Stimulated activated CD8-positive, alpha-beta memory T cell treated with anti-CD3 and anti-CD28 coated beads, Interleukin-15, amount 100 ng/mL, for 1 hour (primary cell): ENCODE data around the gene FNTB.
"Not testable (repeated sequence)": the region's sequence is repeated elsewhere in the genome, so short reads cannot be mapped to it uniquely, and the experiment has no call there.

Experiments used
- DNase-seq: peaks from one replicate; pipeline ENCODE4 v3.0.0-alpha.2; 2020; ENCODE audit warnings: low read depth

FNTB gene

DNA sequence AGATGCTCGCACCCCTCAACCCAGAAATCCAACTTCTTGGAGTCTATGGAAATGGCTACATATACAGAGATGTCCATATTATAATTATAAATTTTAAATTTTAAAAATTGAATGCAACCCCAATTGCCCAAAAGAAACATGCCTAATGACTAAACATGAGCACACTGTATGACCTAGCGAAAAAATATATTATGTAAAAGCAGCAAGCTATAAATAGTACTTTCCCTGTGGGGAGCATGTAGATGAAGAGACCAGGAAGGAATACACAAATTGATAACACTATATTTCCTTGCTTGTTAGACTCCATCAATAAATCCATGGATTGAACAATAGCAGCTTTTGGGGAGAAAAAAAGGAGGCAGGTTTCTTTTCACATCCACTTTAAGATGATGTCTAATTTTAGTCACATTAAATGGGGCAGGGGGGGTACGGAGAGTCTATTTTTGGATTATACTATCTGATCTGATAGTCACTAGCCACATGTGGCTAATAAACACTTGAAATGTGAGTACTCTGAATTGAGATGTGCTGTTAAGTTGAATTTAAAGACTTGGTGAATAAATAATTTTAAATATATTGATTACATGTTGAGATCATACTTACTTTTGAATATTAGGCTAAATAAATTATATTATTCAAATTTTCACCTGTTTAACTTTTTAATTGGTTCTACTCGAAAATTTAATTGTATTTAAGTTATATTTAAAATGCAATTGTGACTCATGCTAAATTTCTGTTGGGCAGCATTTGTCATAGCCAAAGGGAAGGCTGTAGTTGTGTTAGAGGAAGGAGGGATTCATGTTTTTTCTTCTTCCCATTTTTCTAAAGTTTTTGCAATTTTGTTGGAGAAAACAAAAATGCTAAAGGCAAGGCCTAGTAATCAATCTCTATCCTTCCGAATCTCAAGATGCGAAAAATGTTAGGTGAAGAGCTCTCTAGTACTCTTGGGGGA, 98.1 kb downstream of the FNTB start:
- no peak for DNase-seq

DNA sequence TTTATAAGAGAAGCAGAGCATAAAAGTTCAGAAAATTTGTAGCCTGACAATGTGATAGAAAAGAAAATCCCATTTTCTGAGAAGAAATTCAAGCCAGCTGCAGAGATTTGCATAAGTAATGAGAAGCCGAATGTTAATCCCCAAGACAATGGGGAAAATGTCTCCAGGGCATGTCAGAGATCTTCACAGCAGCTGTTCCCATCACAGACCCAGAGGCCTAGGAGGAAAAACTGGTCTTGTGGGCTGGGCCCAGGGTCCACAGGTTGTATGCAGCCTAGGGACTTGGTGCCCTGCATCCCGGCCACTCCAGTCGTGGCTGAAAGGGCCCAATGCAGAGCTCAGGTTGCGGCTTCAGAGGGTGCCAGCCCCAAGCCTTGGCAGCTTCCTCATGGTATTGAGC, 100.0 kb downstream of the FNTB start:
- not testable (repeated sequence) for DNase-seq

DNA sequence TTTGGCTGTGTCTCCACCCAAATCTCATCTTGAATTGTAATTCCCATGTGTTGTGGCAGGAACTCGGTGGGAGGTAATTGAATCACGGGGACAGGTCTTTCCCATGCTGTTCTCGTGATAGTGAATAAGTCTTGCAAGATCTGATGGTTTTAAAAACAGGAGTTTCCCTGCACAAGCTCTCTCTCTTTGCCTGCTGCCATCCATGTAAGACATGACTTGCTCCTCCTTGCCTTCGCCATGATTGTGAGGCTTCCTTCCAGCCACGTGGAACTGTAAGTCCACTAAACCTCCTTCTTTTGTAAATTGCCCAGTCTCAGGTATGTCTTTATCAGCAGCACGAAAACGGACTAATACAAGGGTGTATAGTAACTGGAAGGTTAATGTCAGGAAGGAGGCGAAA, 101.1 kb downstream of the FNTB start:
- not testable (repeated sequence) for DNase-seq

- DNase-seq = no peak
Measured at GRCh38 chr14:65092349-65092748, 105.7 kb downstream of the FNTB start.

DNA sequence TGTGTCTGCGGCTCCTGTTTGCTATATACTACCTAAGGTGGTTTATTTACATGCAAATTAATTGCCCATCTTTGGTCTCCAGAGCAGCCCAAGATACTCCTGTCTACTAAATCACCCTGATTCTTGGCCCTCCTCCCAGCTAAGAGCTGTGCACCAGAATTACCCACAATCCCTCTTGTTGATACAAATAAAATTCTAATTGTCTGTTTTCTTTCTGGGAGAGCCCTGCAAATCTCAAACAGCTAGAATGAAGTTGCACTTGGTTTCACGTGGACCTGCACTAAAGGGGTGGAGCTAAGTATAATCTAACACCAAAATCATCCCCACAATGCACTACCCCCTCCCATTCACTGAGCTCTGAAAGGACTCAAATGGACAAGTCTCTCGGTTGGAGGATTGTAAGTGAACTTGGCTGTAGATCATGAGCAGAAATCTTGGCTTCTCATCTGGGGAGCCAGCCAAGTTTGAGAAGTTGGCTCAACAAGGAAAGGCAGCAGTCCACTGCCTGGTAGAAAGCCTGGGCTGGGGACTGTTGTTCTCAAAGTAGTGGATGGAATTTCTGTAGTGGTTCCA, 109.0 kb downstream of the FNTB start:
- DNase-seq = no peak

DNA sequence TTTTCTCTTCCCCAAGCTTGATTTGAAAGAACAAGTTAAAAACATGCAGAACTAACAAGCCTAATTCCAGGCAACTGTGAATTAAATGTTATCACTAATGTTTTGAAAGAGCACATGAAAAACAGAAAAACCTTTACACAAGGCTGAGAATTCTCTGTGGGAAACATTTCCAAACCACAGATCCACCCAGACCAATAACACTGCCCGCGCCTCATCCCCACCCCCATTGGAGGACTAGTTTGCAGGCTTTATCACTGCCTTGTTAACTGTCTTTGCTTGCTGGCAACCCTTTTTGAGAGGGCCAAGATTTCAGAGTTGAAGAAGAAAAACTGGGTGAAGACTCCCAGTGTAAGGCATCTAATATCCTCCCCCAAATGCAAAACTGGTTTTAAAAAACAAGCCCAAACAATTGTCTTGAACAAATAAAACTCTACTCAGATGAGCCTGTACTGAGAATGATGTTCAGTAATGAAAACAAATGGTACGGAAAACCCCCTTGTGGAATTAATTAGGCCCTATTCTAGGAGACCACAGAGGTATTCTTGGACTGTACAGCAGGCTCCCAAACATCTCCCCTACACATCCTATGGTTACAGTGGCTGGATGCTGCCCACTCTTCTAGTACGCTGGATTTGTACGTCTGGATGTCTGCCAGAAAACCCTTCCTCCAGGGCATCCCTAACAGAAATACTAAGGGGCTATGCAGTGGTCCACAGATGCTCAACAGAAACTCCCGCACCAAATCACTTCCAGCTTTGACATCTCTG, 109.8 kb downstream of the FNTB start:
- no peak for DNase-seq

- no peak for DNase-seq
Measured at GRCh38 chr14:65098586-65098985, 111.9 kb downstream of the FNTB start.

DNA sequence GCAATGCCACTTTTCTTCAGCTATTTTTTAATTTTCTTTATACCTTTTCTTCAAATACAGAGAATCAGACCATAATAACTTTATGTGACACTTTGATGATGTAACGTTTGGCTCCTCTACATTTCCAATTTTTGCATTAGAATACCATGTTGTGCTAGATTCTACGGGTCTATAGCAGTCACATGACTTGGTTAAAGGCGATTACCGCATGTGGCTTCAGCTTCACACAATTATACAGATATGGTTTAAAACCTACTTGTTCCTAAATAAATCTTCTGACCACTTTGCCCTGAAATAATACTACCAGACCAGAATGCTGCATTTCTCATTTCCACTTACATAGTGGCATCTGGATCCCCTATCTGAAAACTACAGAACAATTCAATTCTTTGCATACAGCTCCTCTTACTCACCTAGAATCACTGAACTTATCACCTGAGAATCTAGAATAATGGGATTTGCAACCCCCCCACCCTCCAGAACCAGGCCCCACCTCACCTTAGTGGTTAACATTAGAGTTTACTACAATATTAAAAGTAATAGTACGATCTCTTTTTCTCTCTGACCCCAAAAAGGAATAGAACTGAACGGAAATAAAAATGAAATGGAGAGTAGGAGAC, 114.3 kb downstream of the FNTB start:
- no peak for DNase-seq

DNA sequence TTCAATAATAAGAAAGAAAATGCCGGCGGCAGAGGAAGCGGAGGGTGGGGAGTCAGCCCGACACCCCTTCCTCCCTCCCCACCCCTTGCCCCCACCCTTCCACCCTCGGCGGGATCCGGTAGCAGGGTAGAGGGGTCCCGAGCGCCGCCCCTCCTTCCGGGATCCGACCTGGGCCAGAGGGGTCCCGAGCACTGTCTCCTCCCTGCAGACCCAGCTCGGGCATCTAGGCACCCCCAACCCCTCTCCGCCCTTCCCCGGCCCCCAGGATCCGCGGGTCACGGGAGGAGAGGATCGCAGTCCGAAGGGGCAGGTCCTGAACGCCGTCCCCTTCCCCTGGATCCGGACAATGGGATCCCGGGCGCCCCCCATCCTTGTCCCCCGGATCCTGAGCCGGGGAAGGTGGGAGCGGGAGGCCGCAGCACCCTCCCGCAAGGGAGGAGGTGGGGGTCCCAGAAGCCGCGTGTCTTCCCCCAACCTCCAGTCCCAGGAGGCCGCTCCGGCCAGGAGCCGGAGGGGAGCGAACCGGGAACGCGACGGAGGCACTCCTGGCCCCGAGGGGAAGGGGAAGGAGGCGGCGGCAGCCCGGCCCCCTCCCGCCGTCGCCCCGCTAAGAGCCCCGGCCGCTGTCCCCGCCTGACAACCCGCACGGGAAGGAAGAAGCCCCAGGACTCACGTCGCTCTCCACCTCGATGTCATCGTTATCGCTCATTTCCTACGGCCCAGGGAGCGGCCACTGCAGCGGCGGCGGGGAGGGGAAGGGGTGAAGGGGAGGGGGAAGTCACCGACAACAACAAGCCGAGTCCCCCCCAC, 115.1 kb downstream of the FNTB start:
- peak; percentile 14 for DNase-seq

GRCh38 chr14:65102441-65103149, 115.9 kb downstream of the FNTB start, which contains the start of gene MAX:
Gene MAX, minus strand, starts transcription at chr14:65102517. Its CDS starts 178 bp downstream, at chr14:65102339.
- DNase-seq = peak; percentile 95

- no peak for DNase-seq
Measured at GRCh38 chr14:65103150-65103760, 116.6 kb downstream of the FNTB start.

GRCh38 chr14:65104791-65105190, 118.1 kb downstream of the FNTB start:
- DNase-seq = no peak

GRCh38 chr14:65106316-65106715, 119.6 kb downstream of the FNTB start:
- DNase-seq = no peak

- DNase-seq = no peak
Measured at GRCh38 chr14:65106736-65107135, 120.0 kb downstream of the FNTB start.

DNA sequence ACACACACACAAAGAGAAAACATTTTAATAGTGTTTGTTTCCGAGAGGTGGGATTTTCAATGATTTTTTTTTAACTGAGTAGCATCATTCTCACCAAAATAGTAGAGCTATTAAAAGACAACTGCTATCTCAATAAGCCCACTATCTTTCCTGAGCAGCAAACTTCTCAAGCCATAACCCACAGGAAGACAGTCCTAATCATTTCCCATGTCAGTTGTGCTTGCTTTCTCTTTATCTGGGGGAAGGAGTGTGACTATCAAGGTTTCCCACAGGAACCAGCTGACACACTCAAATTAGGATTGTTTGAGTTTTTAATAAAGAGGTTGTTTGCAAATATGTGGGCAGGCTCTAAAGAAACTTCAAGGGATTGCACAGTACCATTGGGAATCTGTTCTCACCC, 120.5 kb downstream of the FNTB start:
- DNase-seq = no peak

GRCh38 chr14:65109357-65109756, 122.7 kb downstream of the FNTB start:
- DNase-seq = no peak

DNA sequence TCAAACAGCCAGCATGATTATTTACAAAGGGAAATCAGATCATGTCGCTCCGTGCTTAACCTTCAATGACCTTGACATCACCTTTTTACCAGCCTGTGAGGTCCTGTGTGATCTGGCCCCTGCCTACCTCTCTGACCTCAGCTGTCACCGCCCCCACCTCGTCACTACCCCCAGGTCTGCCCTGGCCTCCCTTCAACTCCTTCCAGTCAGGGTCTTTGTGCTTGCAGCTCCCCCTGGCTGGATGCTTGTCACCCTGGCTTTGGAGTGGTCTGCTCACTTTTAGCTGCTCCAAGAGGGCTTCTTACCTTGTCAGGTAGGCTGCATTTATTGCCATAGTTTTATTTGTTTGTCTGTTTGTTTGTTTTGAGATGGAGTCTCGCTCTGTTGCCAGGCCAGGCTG, 123.8 kb downstream of the FNTB start:
- no peak for DNase-seq
